K562 (cell line): ENCODE measurements around the gene CDPF1. TPM values are rescaled to one million over a fixed set of nuclear protein-coding genes. Genes with fewer than 3 reads are reported as not detected.

Source experiments
- ATAC-seq: fragments of 200-7000 bp; cut with Tn5 transposase; 3 replicates; pipeline ENCODE4 v1.9.1; 2020; ENCODE audit warnings: moderate library complexity
- BruUV-seq: library from RNA; stranded (reverse); fragments of 400-500 nt; replicated peaks from 2 replicates; lab custom pipeline; 2021; lab: Mats Ljungman, UMichigan
- CTCF ChIA-PET: fragments of 300-600 bp; formaldehyde crosslinking; extraction: SDS; loops from one replicate; lab custom pipeline; 2021; ENCODE audit warnings: low intra/inter-chr PET ratio; lab: Yijun Ruan, JAX
- POLR2A ChIA-PET: fragments of 300-600, 350-650 bp; sonication (Branson Sonifier 250); formaldehyde crosslinking; extraction: SDS; loops from one replicate; lab custom pipeline; 2021; ENCODE audit warnings: antibody characterized with exemption, inconsistent platforms; lab: Yijun Ruan, JAX
- DNase-seq, 4 experiments: peaks; one replicate each; pipeline versions ENCODE4 v3.0.0 to v3.0.0-alpha.2; 2011 to 2018; ENCODE audit warnings: low spot score in 3 of 4, mixed read lengths in 3 of 4; ENCODE audit errors: extremely low read depth in 1 of 4
- FAIRE-seq: peaks from 2 replicates; lab custom pipeline; 2011; peaks lifted over from hg19 to GRCh38; lab: Jason Lieb, UNC
- H2AFZ ChIP-seq: 2 replicates; pipeline ENCODE4 v1.6.0; 2011; ENCODE audit warnings: low read depth, low read length, control low read depth, inconsistent platforms
- H3K27ac ChIP-seq: fragments of 200-600 bp; 3 replicates; pipeline ENCODE4 v1.8.0; 2011; ENCODE audit warnings: low read depth, mild to moderate bottlenecking, control low read depth, inconsistent platforms, low read length, moderate library complexity, mixed read lengths; ENCODE audit errors: extremely low read depth
- H3K27me3 ChIP-seq, 2 experiments: fragments of 300-600 bp in 1 of 2; 2 replicates in 1 of 2; 3 replicates in 1 of 2; pipeline versions ENCODE4 v1.6.0 to v1.8.0; 2011; ENCODE audit warnings: inconsistent platforms in 2 of 2, low read length in 2 of 2, mild to moderate bottlenecking in 1 of 2, mixed read lengths in 1 of 2, moderate library complexity in 1 of 2; ENCODE audit not compliant: control insufficient read depth in 2 of 2, insufficient read depth in 2 of 2
- H3K36me3 ChIP-seq: fragments of 300-600 bp; 3 replicates; pipeline ENCODE4 v1.8.0; 2011; ENCODE audit warnings: mild to moderate bottlenecking, low read length, inconsistent platforms; ENCODE audit not compliant: control insufficient read depth, insufficient read depth
- H3K4me1 ChIP-seq, 2 experiments: fragments of 200-600 bp in 1 of 2; replicated peaks in 1 of 2; 2 replicates in 1 of 2; 3 replicates in 1 of 2; pipeline versions ENCODE4 v1.5.1 to v1.8.0; 2011; ENCODE audit warnings: inconsistent platforms in 2 of 2, low read length in 2 of 2, mild to moderate bottlenecking in 1 of 2, mixed read lengths in 1 of 2, moderate library complexity in 1 of 2; ENCODE audit not compliant: control insufficient read depth in 2 of 2, insufficient read depth in 2 of 2
- H3K4me2 ChIP-seq: 2 replicates; pipeline ENCODE4 v1.6.1; 2011; ENCODE audit warnings: low read length, control low read depth, inconsistent platforms, mixed read lengths; ENCODE audit not compliant: insufficient read depth
- H3K4me3 ChIP-seq: fragments of 200-600 bp; sonication (generic), shearing (Covaris generic); 2 replicates; pipeline ENCODE4 v1.5.1; 2016; ENCODE audit warnings: control low read depth, inconsistent platforms
- H3K79me2 ChIP-seq: fragments of 200-600 bp; 3 replicates; pipeline ENCODE4 v1.8.0; 2011; ENCODE audit warnings: low read length, inconsistent platforms; ENCODE audit not compliant: control insufficient read depth, insufficient read depth
- H3K9ac ChIP-seq, 2 experiments: 2 replicates each; pipeline versions ENCODE4 v1.6.0 to v1.6.1; 2011; ENCODE audit warnings: low read depth in 2 of 2, low read length in 2 of 2, control low read depth in 1 of 2, inconsistent platforms in 1 of 2, mild to moderate bottlenecking in 1 of 2, mixed read lengths in 1 of 2; ENCODE audit not compliant: insufficient read depth in 1 of 2
- H3K9me1 ChIP-seq: one replicate; pipeline ENCODE4 v1.6.0; 2011; ENCODE audit warnings: inconsistent platforms, mild to moderate bottlenecking, low read length, moderate library complexity; ENCODE audit not compliant: control insufficient read depth, insufficient read depth
- H3K9me3 ChIP-seq: replicated peaks from 2 replicates; pipeline ENCODE4 v1.5.1; 2011; ENCODE audit warnings: low read depth, low read length, inconsistent platforms; ENCODE audit not compliant: control insufficient read depth, insufficient read depth
- H4K20me1 ChIP-seq: replicated peaks from 2 replicates; pipeline ENCODE4 v1.6.1; 2011; ENCODE audit warnings: low read length, inconsistent platforms, mixed read lengths; ENCODE audit not compliant: control insufficient read depth, insufficient read depth
- E2F4 ChIP-seq: sonication (generic); formaldehyde crosslinking; IDR thresholded peaks from 2 replicates; pipeline ENCODE4 v1.8.0; 2022; ENCODE audit warnings: mild to moderate bottlenecking, low read depth, missing genetic modification reagents
- NFIX ChIP-seq: fragments of 250-450 bp; sonication (Bioruptor Pico); IDR thresholded peaks from 2 replicates; pipeline ENCODE4 v1.4.0; 2020; ENCODE audit warnings: low read depth, mild to moderate bottlenecking, moderate library complexity
- TARDBP ChIP-seq: fragments of 450-650 bp; IDR thresholded peaks from 2 replicates; pipeline ENCODE4 v1.6.1; 2016
- TRIM25 ChIP-seq: fragments of 450-650 bp; IDR thresholded peaks from 2 replicates; pipeline ENCODE4 v1.7.0; 2016; ENCODE audit warnings: borderline replicate concordance
- TRIM28 ChIP-seq: fragments of 450-650 bp; IDR thresholded peaks from 2 replicates; pipeline ENCODE4 v1.6.1; 2017
- WGBS: fragments of 100-300 bp; shearing (Covaris generic); methylation state at CpG from one replicate; pipeline ENCODE4 v1.1.6; 2016; ENCODE audit warnings: low coverage, mixed read lengths; ENCODE audit not compliant: insufficient coverage; ENCODE audit errors: missing lambda C conversion rate; 5-methylcytosine and 5-hydroxymethylcytosine counted together
- in situ Hi-C: fragments of 300-500 bp; cut with MboI; formaldehyde crosslinking; loops from 4 replicates; pipeline ENCODE4 v1.15.0; 2018; ENCODE audit warnings: inconsistent platforms, mixed read lengths
- intact Hi-C: fragments of 100-400 bp; cut with micrococcal nuclease; formaldehyde crosslinking; loops from 2 replicates; pipeline ENCODE4 v1.14.2; 2022
- polyA plus RNA-seq, 8 experiments: library from polyadenylated mRNA; depleted of rRNA in 4 of 8; stranded (reverse) in 5 of 8; unstranded in 3 of 8; fragments of >200 nt; fragmentation: Nextera tagmentation in 2 of 8; fragmentation: Illumina TruSeq in 1 of 8; extraction: Ambion mirVana in 2 of 8; extraction: Trizol in 1 of 8; gene quantifications; 2 replicates each; pipeline versions ENCODE4 v1.2.1 to v1.2.3, GENCODE V29; 2011 to 2014; ENCODE audit warnings: inconsistent platforms in 1 of 8, missing spikeins in 1 of 8
- total RNA-seq, 7 experiments: library from RNA; depleted of rRNA in 6 of 7; stranded (reverse); fragments of >200 nt in 6 of 7; fragmentation: Illumina TruSeq in 2 of 7; extraction: Trizol in 2 of 7; gene quantifications; 2 replicates each; pipeline versions ENCODE4 v1.2.1 to v1.2.3, GENCODE V29; 2011 to 2021; ENCODE audit warnings: low replicate concordance in 1 of 7

Gene CDPF1
- total and polyA plus RNA-seq, 9 of the 15 experiments (the other 6 are each of a cell fraction or from before 2014, with no cell fraction given) = 0.84 to 19.5 (median 9.1) TPM

- Histone ChIP-seq H3K4me2 (no peak overlapping the region), H3K9me3 (no peaks in the 10 kb centered on the region), H2AFZ (no peak overlapping the region), H4K20me1 (no peaks in the 10 kb centered on the region), H3K79me2 (no peaks in the 10 kb centered on the region), H3K9me1 (no peaks in the 10 kb centered on the region), H3K36me3 (no peaks in the 10 kb centered on the region), H3K27me3 (no peaks in the 10 kb centered on the region), H3K4me1 (no peaks in the 10 kb centered on the region), H3K9ac (no peak overlapping the region), H3K4me3 (no peak overlapping the region), H3K27ac (no peak overlapping the region)
- BruUV-seq = no TSS peak
- intact Hi-C loops = no loop called here
- ATAC-seq (no peak), DNase-seq (no peak), FAIRE-seq (no peak)
- ChIA-PET POLR2A (no interaction called here), CTCF (no interaction called here)
- TF ChIP-seq NFIX (CRISPR knock-in tag) (no peak), TARDBP (no peak), TRIM28 (peak; percentile 39; the same call in 1 of the 2 replicates), E2F4 (CRISPR knock-in tag) (no peak), TRIM25 (no peak)
- in situ Hi-C loops = no loop called here
- 83% methylated on average over 1 of the region's 1 CpG for WGBS
Observed at GRCh38 chr22:46209262-46209661, 40.8 kb downstream of the CDPF1 start.
